ENCODE measurements around the gene EML4.

EML4 gene

DNA sequence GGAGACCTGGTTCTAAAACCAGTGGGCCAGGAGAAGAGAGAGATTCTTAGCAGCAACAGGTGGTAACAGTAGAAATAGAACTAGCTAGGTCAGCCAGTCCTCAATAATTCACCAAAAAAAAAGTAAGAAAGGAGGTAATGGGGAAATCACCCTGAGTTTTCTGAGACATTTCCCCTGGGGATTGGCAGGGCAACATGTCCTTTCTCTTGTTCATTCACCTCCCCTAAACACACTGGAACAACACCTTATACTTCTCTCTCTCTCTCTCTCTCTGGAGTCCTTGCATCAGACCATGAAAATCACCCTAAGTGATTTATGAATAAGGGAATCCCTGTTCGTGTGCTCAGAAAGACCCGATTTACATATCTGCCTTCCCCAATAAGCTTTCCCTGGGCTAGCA, 127.1 kb downstream of the EML4 start:
- in situ Hi-C loops (cut with HindIII; ENCODE audit: low sequenced_read_pairs): no loop called here

DNA sequence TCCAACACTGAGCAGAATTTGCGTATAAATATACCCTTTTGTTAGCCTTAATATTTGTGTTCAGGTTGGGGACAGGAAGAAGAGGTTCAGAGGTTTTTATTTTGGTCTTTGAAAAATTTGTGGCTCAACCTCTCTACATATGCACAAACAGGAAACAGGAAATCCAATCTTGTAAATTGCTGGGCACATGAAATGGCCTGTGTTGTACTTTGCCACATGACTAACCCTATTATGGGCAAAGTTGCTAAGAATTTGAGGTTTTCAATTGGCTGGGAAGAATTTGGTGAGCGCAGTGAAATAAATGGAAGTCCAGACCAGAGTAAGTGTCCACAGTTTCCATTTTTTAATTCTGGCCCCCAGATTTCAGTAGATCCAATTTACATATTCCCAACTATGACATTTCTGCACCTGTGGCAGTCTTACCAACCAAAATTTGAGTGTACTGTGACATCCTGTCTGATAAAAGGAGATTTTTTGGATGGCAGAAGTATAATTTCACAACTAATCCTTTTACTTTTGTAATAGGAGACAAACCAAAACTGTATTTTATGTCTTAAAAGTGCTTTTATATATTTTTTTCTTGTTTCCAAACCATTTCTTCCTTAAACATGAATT, 128.3 kb downstream of the EML4 start:
- in situ Hi-C loops (cut with HindIII; ENCODE audit: low sequenced_read_pairs): no loop called here

DNA sequence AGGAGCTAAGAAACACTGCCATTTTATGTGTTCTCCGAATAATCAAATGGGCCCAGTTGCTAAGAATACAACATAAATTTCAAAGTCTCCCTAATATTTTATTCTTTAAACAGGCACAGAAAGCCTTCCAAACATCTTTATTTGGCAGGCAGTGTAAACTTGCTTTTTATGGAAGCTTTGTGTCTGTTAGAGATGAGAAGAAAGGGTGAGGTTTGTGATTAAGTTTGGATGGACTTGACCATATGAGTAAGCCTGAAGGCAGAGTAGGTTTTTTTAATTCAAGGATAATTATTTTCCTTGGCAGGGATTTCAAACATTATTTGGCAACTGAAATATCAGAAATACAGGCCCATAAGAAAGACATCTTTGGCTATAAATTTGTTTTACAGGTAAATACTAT, 129.0 kb downstream of the EML4 start:
- in situ Hi-C loops (cut with HindIII; ENCODE audit: low sequenced_read_pairs): no loop called here

DNA sequence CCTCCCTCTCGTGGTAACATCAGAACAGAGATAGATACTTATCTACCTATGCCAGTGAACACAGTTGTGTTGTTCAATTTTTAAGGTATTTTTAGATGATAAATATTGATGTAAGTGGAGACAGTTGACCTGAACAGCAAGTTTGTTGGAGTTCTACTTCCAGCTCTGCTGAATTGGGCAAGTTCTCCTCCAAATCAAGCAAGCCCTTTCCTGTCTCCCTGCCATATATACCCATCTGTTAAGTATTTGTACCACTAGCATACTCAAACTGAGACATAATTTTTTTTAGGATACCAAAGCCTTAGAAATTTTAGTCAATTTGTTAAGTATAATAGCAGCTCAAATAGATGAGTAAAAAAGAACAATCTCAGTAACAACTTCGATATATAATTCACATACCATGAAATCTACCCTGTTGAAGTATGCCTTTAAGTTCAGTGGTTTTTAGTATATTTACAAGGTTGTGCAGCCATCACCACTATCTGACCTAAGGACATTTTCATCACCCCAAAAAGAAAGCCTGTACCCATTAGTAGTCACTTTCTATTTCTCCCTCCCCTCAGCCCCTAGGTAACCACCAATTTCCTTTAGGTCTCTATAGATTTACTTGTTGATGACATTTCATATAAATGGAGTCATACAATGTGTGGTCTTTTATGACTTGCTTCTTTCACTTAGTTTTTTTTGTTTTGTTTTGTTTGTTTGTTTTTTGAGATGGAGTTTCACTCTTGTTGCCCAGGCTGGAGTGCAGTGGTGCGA, 130.0 kb downstream of the EML4 start:
- in situ Hi-C loops (cut with HindIII; ENCODE audit: low sequenced_read_pairs): no loop called here

DNA sequence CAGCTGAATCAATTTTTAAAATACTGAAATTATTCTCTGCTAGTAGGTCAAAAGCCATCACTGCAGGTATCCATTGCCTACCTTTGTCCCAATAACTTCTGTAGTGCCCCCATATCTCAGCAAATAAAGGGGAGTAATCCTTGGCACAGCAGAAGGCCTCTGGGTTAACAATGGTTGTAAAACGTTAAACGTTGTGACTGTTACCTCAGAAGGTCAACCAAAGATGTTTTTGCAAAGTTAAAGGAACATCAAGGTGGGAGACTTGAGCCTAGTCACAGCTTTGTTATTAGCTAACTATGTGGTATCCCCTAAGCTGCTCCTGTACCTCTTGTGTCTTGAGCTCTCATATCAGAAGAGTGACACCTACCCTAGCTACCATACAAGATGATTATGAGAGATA, 131.4 kb downstream of the EML4 start:
- in situ Hi-C loops (cut with HindIII; ENCODE audit: low sequenced_read_pairs): no loop called here

DNA sequence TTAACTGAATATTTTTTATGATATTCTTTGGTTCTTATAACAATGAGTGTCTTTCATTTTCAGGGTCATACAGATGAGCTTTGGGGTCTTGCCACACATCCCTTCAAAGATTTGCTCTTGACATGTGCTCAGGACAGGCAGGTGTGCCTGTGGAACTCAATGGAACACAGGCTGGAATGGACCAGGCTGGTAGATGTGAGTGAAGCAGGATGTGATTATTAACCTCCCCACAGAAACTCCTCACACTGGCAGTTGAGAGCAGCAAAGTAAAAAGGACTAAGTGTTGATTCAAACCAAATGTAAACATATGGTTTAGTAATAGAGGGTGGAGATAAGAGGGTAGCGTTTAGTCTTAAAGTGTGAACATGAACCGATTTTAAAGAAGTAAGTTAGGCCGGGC, 134.1 kb downstream of the EML4 start:
- in situ Hi-C loops (cut with HindIII; ENCODE audit: low sequenced_read_pairs): no loop called here

DNA sequence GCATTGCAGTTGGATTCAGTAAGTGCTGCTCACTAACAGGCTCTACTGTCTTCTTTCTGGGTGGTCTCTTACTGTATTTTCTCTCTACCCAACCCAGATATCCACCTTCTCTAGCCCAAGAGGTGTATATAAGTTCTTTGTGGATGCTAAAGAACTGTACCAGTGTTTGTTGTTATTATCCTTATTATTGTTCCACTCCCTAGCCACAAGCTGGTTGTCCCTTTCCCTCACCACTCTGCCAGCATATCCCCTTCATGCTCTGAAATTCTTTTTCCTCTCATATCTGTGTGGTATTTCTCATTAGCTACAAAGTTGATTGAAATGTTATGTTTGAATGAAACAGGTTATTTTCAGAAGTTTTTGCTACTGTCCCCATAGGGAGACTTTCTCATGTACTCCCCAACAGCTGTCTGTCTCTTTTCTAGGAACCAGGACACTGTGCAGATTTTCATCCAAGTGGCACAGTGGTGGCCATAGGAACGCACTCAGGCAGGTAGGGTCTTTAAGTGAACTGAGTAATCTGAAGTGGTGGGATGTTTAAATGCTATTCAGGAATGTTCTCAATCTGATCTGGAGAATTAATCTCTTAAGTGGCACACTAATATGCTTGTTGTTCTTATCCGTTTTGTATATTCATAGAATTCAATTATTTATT, 135.0 kb downstream of the EML4 start:
- in situ Hi-C loops (cut with HindIII; ENCODE audit: low sequenced_read_pairs): no loop called here

DNA sequence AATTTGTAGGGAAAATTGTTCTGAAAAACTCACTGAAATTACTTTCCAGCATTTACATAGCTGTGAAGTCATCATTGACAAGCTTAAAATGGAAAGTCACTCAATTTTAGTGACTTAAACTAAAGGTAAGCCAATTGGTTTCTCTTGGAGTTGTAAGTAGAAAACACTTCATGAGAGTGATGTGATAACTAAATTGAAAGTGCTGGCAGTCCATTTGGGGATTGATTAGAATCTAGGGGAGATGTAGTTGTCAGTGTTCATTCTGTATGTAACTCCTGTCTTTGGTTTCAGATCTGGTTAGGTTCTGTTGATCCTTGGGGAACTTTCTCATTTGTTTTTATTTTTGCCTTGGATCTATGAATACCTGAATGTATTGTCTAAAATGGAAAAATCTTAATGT, 138.0 kb downstream of the EML4 start:
- in situ Hi-C loops (cut with HindIII; ENCODE audit: low sequenced_read_pairs): no loop called here

DNA sequence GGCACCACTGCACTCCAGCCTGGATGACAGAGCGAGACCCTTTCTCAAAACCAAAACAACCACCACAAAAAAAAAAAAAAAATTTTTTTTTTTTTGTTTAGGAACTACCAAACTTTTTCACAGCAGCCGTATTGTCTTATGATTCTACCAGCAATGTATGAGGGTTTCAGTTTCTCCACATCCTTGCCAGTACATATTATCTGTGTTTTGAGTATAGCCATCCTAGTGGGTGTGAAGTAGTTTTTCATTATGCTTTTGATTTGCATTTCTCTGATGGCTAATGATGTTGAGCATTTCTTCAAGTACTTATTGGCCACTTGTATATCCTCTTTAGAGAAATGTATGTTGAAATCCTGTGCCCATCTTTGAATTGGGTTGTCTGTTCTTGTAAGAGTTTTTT, 140.2 kb downstream of the EML4 start:
- in situ Hi-C loops (cut with HindIII; ENCODE audit: low sequenced_read_pairs): no loop called here

DNA sequence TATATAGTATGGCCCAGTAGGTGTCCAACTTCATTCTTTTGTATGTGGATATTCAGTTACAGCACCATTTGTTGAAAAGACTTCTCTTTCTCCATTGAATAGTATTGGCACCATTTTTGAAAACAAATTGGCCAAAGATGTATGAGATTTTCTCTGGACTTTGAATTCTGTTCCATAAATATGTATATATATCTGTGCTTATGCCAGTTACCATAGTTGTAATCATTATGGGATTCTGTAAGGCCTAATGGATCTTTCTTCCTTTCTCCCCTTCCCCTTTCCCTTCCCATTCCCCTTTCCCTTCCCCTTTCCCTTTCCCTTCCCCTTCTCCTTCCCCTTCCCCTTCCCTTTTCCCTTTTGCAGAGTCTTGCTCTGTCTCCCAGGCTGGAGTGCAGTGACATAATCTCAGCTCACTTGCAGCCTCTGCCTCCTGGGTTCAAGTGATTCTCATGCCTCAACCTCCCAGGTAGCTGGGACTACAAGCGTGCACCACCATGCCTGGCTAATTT, 140.9 kb downstream of the EML4 start:
- in situ Hi-C loops (cut with HindIII; ENCODE audit: low sequenced_read_pairs): no loop called here

DNA sequence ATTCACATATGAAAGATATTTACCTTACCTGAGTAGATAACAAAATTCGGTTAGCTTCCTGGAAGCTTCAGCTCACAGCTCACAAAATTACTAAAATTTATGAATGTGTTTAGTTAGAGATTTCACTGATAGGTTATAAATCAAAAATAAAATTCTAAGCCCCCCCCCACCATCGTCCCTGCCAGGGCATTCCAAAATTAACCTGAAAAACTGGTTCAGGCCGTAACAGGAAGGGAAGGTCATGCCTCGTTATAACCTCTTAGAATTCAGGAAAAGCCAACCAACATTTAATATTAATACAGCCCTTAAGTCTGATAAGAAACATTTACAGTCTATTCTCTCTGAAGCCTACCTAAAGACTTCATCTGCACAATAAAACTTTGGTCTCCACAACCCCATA, 143.0 kb downstream of the EML4 start:
- in situ Hi-C loops (cut with HindIII; ENCODE audit: low sequenced_read_pairs): no loop called here

DNA sequence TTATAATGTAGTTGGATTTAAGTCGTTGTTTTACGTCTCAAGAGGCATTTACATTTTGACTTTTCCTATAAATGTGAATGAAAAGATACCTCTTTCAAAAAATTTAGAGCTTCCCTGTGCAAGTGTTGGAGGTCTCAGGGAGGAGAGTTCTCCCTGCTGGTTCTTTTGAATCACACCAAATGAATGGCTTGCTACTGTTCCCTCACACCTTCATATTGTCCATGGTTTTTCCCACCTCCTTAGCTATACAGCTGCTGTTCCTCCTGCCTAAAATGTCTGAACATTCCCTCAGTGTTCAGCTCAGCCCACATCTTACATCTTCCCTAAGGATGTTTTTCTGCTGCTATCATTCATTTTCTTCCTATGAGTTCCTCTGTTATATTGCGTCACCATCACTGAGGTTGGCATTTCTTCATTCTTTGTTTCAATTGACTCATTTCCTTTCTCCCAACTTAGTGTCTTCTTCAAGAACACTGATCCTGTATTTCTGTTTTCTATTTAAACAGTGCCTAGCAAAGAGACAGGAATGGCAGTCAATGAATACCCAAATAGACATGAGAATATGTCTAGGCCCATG, 145.8 kb downstream of the EML4 start:
- in situ Hi-C loops (cut with HindIII; ENCODE audit: low sequenced_read_pairs): no loop called here

DNA sequence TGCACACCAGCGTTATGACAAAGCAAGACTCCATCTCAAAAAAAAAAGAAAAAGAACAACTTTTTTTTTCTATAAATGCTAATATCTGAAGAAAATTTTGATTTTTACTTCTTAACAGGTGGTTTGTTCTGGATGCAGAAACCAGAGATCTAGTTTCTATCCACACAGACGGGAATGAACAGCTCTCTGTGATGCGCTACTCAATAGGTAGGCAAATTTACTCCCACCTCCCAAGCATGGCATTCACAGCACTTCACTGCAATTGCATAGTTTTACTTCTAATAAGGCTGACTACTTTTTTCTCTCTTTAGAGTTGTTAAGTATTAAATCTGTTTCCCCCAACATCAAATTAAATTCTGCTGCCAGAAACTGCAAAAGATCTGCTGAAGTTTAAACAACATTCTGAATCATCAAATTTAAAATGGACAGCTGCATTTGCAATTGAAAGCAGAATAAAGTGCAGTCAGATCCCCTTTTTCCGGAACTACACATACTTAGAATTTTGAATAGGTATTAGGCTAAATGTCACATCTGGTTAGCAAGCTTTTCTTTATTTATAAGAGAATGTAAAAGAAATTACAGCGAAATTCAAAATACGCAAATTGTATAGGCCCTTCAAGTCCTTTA, 146.8 kb downstream of the EML4 start:
- in situ Hi-C loops (cut with HindIII; ENCODE audit: low sequenced_read_pairs): no loop called here

DNA sequence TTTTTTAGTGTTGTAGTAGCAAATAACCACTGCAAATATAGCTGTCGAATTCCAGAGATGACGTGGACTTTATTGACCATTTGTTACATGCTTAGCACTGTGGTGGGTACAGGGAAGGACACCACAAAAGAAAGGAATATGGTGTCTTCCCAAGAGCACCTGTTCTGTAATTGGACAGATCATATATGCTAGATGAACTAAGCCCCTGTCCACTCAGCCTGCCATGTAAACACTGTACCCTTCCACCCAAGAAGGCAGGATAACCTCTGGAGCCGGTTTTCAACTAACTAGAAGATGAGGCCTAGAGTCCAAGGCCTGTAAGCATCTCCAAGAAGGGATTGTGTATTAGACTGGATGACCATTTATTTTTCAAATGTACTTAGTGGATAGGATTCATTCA, 147.8 kb downstream of the EML4 start:
- in situ Hi-C loops (cut with HindIII; ENCODE audit: low sequenced_read_pairs): no loop called here

DNA sequence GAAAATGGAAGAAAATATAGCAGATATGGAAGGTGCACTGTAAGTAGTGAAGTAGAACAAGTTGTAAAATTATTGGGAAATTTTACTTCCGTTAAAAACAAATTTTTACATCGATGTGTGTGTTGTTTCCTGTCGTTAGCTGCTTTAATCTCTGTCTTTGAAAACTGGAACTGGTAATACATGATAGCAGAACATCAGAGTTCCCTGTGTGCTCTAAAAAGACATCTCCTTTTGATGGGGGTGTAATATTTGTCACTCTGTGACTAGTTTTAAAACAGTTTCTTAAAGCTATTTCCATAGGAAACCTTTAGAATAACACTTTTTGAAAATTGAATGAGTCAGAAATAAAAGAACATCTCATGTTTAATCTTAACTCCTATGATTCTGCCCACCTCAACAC, 148.3 kb downstream of the EML4 start:
- in situ Hi-C loops (cut with HindIII; ENCODE audit: low sequenced_read_pairs): no loop called here

DNA sequence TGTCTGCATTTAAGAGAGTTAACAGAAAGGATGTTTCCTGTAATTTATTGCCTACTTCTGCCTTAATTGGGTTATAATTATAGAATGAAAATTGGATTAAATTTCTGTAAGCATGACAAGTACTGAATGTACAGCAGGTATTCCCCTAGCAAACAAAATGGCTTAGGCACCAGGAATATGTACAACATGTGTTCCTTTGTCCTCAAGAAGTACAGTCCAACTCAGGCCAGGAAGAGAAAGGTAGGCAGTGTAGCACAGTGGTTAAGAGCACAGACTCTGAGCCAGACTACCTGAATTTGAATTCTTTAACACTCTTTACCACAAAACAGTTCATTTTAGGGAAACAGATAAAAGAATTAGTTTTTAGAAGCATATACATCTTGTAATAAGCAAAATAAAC, 148.8 kb downstream of the EML4 start:
- in situ Hi-C loops (cut with HindIII; ENCODE audit: low sequenced_read_pairs): no loop called here

DNA sequence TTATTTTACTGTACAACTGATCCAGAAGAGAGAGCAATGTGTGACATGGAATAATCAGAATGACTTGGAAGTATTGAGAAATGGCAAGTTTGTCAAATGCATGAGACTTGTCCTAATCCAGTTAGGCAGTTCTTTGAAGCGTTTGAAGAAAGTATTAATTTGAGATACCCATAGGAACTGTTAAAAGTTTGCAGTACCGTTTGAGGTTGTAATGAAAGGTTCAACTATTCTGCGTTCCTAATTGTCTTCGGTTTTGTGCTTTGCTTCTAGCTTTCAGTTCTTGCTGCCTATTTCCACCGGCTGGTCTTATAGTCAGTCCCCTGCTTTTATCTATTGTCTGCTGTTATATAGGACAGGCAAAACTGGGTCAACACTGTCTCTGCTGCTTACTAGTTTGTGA, 150.1 kb downstream of the EML4 start:
- in situ Hi-C loops (cut with HindIII; ENCODE audit: low sequenced_read_pairs): no loop called here

DNA sequence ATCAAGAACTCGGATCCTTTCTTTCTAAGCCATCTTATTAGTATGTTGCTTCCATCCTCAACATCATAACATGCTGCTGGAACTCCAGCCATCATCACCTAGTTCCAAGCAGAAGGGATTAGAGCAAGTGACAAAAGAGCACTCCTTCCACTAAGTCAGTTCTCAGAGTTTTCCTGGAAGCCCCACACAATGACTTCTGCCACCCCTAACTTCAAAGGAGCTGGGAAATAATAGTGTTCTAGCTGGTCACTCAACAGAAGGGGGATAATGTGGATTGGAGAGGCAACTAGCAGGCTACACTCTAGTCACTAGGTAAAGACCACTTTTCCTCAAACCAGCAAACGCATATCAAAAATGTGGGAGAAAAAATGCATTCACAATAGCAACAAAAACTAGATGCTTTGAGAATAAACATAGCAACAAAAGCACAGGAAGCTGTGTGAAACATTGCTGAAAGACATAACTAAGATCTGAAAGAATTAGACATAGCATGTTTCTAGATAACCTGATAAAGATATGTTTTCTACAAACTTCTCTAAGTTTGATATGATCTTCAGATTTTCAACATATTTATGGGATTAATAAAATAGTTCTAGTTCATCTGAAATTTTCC, 152.4 kb downstream of the EML4 start:
- in situ Hi-C loops (cut with HindIII; ENCODE audit: low sequenced_read_pairs): no loop called here

DNA sequence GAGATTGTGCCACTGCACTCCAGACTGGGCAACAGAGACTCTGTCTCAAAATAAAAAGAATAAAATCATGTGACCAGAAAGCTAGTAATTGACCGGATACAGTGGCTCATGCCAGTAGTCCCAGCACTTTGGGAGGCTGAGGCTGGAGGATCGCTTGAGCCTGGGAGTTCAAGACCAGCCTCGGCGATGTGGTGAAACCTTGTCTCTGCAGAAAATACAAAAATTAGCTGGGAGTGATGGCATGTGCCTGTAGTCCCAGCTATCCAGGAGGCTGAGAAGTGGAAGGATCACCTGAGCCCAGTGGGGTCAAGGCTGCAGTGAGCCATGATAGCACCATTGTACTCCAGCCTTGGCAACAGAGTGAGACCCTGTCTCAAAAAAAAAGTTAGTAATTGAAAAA, 155.1 kb downstream of the EML4 start:
- in situ Hi-C loops (cut with HindIII; ENCODE audit: low sequenced_read_pairs): no loop called here

DNA sequence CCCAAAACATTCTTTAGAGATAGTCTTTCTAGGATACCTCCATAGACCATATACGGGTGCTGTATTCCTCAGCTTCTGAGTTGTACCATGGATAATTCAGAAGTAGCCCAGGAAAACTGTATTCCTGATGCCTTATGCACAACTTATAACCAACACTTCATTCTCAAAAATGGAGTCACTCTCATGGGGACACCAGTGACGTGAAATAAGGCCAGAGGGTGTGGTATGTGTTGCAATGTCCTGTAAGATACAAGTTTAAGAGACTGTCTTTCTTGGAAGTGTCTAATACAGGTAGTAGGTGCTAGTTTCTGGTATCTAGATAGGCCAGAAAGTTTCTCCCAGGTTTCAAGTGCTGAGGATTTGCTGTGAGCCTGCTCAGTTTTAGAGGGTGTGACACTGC, 155.8 kb downstream of the EML4 start:
- in situ Hi-C loops (cut with HindIII; ENCODE audit: low sequenced_read_pairs): no loop called here

DNA sequence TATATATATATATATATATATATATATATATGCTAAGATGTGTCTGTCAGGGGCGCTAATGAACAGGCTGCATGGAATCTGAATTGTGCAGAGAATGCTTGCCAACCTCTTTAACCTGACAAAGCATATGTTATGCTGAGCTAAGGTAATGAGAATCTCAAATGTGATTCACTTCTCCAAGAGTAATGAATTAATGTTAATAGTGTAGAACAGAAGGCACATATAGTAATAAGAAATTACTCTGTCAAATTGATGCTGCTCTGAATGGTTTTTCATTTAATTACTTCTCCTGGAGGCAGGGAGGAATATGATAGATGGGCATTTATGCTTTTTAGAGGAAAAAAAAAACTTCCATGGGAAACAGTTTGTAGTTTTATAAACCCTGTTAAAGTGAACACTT, 156.5 kb downstream of the EML4 start:
- in situ Hi-C loops (cut with HindIII; ENCODE audit: low sequenced_read_pairs): no loop called here

Data from DLD1 (cell line).